Effector memory CD8-positive, alpha-beta T cell (primary cell): ENCODE results near the gene CUBN.
A peak's percentile ranks its signal among the peaks of the same experiment; 100 is the strongest.

Source experiments
- ATAC-seq: fragments of 150-1000 bp; cut with Tn5 transposase; replicated peaks from 2 replicates; pipeline ENCODE4 v1.10.0; 2021; ENCODE audit warnings: mild to moderate bottlenecking, moderate library complexity
- DNase-seq, 3 experiments: peaks; one replicate each; pipeline ENCODE4 v3.0.0; 2021
- H3K27ac Mint-ChIP-seq, 2 donors: one replicate each; pipeline ENCODE4 v1.8.0; 2022; ENCODE audit warnings: mild to moderate bottlenecking in 2 of 2, mixed read lengths in 2 of 2, moderate library complexity in 2 of 2
- H3K27me3 Mint-ChIP-seq, 2 donors: one replicate each; pipeline ENCODE4 v1.8.0; 2022; ENCODE audit warnings: mixed read lengths in 2 of 2
- H3K36me3 Mint-ChIP-seq: one replicate; pipeline ENCODE4 v1.8.0; 2022; ENCODE audit warnings: mild to moderate bottlenecking, moderate library complexity, mixed read lengths; ENCODE audit not compliant: insufficient read depth
- H3K4me1 Mint-ChIP-seq, 2 donors: one replicate each; pipeline ENCODE4 v1.8.0; 2022; ENCODE audit warnings: low read depth in 2 of 2, mixed read lengths in 2 of 2
- H3K4me3 Mint-ChIP-seq, 2 donors: one replicate each; pipeline ENCODE4 v1.8.0; 2022; ENCODE audit warnings: mild to moderate bottlenecking in 2 of 2, mixed read lengths in 2 of 2, moderate library complexity in 2 of 2
- H3K9me3 Mint-ChIP-seq, 2 donors: one replicate each; pipeline ENCODE4 v1.8.0; 2022; ENCODE audit warnings: mixed read lengths in 2 of 2

CUBN gene

GRCh38 chr10:17113346-17113745 is 16.3 kb downstream of the CUBN start:
- H3K36me3 Mint-ChIP-seq, result peaks cover 2% of the 10 kb centered on the region
- DNase-seq (no peak), ATAC-seq (no peak)
- H3K4me1 Mint-ChIP-seq, result peaks cover 0 to 7% of the 10 kb centered on the region in 2 donors
- peak overlapping the region in 1 of 2 donors; percentile 12 for H3K27ac Mint-ChIP-seq
- H3K27me3 Mint-ChIP-seq, result no peaks in the 10 kb centered on the region
- H3K9me3 Mint-ChIP-seq, result no peaks in the 10 kb centered on the region
- H3K4me3 Mint-ChIP-seq, result no peak overlapping the region

DNA sequence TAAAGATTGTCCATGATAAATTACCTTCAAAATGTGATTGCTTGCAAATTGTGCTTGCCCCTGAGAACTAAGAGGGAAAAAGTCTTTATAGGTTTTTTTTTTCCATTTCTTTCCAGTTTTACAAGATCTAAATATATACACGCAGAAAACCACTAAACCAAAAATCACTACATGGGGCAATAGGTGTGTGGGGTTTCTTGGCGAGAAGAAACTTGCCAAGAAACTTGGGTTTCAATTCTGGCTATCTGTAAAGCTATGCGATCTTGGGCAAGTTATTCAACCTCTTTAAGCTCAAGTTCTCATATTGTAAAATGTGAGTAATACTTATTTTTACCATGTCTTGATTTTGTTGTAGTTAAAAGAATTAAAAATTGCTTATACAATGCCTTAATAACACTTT is 17.0 kb downstream of the CUBN start:
- Mint-ChIP-seq H3K4me1 (peaks cover 0 to 7% of the 10 kb centered on the region in 2 donors), H3K27ac (no peak overlapping the region), H3K4me3 (no peak overlapping the region), H3K36me3 (peaks cover 2% of the 10 kb centered on the region), H3K9me3 (no peaks in the 10 kb centered on the region), H3K27me3 (no peaks in the 10 kb centered on the region)
- ATAC-seq, result no peak
- no peak for DNase-seq

DNA sequence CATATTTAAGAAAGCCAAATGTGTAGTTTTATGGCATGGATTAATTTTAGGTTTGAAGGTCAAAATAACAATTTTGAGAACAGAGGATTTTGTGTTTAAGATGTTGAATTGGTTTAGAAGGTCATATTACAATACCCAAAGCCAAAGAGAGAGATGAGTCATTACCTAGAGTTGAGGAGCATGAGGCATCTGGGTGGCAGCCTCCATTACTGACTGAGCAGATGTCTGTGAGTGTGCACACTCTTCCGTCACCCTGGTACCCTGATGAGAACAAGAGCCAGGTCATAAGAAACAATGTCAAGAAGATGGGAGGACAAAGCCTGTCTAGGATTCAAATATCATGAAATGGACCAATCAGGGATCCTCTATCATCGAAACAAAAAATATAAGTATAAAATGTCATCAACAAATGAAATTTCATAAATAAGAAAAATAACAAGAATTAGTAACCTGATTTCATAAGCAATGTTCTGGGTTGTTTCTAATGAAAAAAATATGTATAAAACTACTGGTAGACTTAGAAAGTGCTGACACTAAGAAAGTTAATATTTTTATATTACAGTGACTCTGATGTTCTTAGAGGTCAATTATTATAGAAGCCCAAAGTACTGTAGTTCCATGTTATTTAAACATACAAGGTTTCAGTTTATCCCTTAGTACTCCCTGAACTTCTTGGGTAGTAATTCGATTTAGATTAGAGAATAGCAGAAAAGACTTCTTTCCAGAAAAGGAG is 20.0 kb downstream of the CUBN start:
- no peaks in the 10 kb centered on the region for H3K36me3 Mint-ChIP-seq
- H3K27me3 Mint-ChIP-seq, result no peaks in the 10 kb centered on the region
- DNase-seq (no peak), ATAC-seq (no peak)
- no peaks in the 10 kb centered on the region for H3K9me3 Mint-ChIP-seq
- H3K4me3 Mint-ChIP-seq, result no peak overlapping the region
- H3K4me1 Mint-ChIP-seq, result no peaks in the 10 kb centered on the region
- H3K27ac Mint-ChIP-seq, result peak overlapping the region in 1 of 2 donors; percentile 38

- Mint-ChIP-seq H3K9me3 (no peaks in the 10 kb centered on the region), H3K4me3 (no peak overlapping the region), H3K36me3 (no peaks in the 10 kb centered on the region), H3K4me1 (no peaks in the 10 kb centered on the region), H3K27me3 (no peaks in the 10 kb centered on the region), H3K27ac (peak overlapping the region in 1 of 2 donors; percentile 38)
- DNase-seq, result no peak
- no peak for ATAC-seq
These were observed 20.6 kb downstream of the CUBN start for GRCh38 chr10:17109046-17109445.

- DNase-seq, result no peak
- Mint-ChIP-seq H3K4me1 (no peaks in the 10 kb centered on the region), H3K27me3 (no peaks in the 10 kb centered on the region), H3K36me3 (no peaks in the 10 kb centered on the region), H3K9me3 (no peaks in the 10 kb centered on the region), H3K4me3 (no peak overlapping the region), H3K27ac (no peak overlapping the region)
- ATAC-seq, result no peak
These were observed 22.6 kb downstream of the CUBN start for GRCh38 chr10:17106991-17107390.

- Mint-ChIP-seq H3K27ac (peak overlapping the region in 1 of 2 donors; percentile 36), H3K4me3 (no peak overlapping the region), H3K27me3 (no peaks in the 10 kb centered on the region), H3K4me1 (no peaks in the 10 kb centered on the region), H3K36me3 (no peaks in the 10 kb centered on the region), H3K9me3 (no peaks in the 10 kb centered on the region)
- DNase-seq (no peak), ATAC-seq (no peak)
These were observed 27.7 kb downstream of the CUBN start for GRCh38 chr10:17101910-17102266.

DNA sequence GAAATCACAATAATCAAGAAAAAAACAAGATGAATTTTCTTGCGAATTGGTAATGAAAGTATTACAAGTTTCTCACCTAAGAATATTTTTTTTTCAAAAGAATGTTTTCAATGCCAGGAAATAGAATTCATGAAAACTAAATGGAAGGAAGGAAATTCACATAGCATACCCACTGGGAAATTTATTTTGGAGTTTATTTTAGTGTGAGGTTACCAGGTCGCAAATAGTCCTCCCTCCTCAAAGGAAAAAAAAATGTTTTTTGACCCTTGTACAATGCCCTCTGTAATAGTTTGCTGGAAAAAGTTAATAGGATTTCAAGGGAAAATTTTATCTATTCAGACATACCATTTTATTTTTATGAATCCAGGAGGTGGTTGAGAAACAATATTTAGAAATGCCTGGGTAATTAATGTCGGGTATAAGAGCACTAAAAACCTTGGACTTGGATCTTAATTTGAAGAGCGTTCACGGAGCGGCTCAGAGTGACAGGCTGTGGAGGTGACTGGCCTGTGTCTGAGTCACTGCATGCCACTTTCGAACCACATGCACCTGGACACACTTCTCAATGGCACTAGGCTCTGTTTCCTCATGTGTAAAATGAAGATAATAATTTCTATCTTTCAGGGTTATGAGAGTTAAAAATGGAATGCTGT is 28.2 kb downstream of the CUBN start:
- Mint-ChIP-seq H3K27me3 (no peaks in the 10 kb centered on the region), H3K9me3 (no peaks in the 10 kb centered on the region), H3K4me1 (no peaks in the 10 kb centered on the region), H3K36me3 (no peaks in the 10 kb centered on the region), H3K27ac (peak overlapping the region in 1 of 2 donors; percentile 36), H3K4me3 (no peak overlapping the region)
- ATAC-seq (no peak), DNase-seq (no peak)

DNA sequence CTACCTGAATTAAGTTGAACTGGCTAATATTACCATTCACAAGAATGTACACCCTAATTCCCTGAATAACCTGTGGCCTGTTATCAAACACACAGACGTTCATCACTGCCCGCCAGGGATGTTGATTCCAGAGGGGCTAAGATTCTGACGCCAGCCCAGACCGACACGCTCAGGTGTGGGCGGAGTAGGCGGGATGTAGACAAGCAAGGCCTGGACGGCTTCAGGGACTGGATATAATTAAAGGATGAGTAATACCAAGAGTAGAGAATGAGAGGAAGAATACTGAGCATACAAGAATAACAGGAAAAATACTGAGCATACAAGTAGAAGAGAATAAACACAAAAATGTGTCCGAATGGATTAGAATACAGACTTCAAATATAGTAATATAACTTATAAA is 29.0 kb downstream of the CUBN start:
- Mint-ChIP-seq H3K9me3 (no peaks in the 10 kb centered on the region), H3K4me1 (no peaks in the 10 kb centered on the region), H3K27me3 (no peaks in the 10 kb centered on the region), H3K36me3 (no peaks in the 10 kb centered on the region), H3K27ac (no peak overlapping the region), H3K4me3 (no peak overlapping the region)
- no peak for DNase-seq
- ATAC-seq, result no peak

GRCh38 chr10:17098012-17098411 is 31.6 kb downstream of the CUBN start:
- DNase-seq (no peak), ATAC-seq (no peak)
- Mint-ChIP-seq H3K9me3 (no peaks in the 10 kb centered on the region), H3K27me3 (no peaks in the 10 kb centered on the region), H3K4me3 (no peak overlapping the region), H3K4me1 (no peaks in the 10 kb centered on the region), H3K36me3 (peaks cover 2% of the 10 kb centered on the region), H3K27ac (no peak overlapping the region)

- Mint-ChIP-seq H3K36me3 (peaks cover 2% of the 10 kb centered on the region), H3K27ac (no peak overlapping the region), H3K4me1 (peaks cover 0 to 10% of the 10 kb centered on the region in 2 donors), H3K4me3 (no peak overlapping the region), H3K27me3 (no peaks in the 10 kb centered on the region), H3K9me3 (no peaks in the 10 kb centered on the region)
- DNase-seq (no peak), ATAC-seq (no peak)
These were observed 34.8 kb downstream of the CUBN start for GRCh38 chr10:17094844-17095243.

- Mint-ChIP-seq H3K27me3 (no peaks in the 10 kb centered on the region), H3K36me3 (peaks cover 2% of the 10 kb centered on the region), H3K9me3 (no peaks in the 10 kb centered on the region), H3K4me3 (no peak overlapping the region), H3K4me1 (peaks cover 0 to 10% of the 10 kb centered on the region in 2 donors), H3K27ac (peak overlapping the region; percentile 29 to 66)
- ATAC-seq (no peak), DNase-seq (no peak)
These were observed 36.4 kb downstream of the CUBN start for GRCh38 chr10:17092986-17093803.

DNA sequence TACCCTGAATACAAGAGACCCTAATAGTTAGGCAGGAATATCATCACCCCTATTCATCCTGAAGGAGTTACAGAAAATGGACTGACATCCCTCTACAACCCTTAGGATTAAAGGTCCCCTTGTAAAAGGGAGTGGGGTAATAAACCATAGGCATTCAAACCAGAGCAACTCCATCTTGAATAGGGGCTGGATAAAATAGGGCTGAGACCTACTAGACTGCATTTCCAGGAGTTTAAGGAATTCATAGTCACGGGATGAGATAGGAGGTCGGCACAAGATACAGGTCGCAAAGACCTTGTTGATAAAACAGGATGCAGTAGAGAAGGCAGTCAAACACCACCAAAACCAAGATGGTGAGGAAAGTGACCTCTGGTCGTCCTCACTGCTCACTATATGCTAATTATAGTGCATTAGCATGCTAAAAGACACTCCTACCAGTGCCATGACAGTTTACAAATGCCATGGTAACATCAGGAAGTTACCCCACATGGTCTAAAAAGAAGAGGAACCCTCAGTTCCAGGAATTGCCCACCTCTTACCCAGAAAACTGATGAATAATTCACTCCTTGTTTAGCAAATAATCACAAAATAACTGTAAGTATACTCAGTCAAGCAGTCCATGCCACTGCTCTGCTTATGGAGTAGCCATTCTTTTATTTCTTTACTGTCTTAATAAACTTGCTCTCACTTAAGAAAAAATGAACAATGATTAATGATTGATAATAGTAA is 37.2 kb downstream of the CUBN start:
- H3K4me3 Mint-ChIP-seq, result no peak overlapping the region
- ATAC-seq, result no peak
- H3K27ac Mint-ChIP-seq, result peak overlapping the region; percentile 22 to 29
- peaks cover 0 to 10% of the 10 kb centered on the region in 2 donors for H3K4me1 Mint-ChIP-seq
- no peaks in the 10 kb centered on the region for H3K27me3 Mint-ChIP-seq
- DNase-seq, result no peak
- H3K9me3 Mint-ChIP-seq, result no peaks in the 10 kb centered on the region
- H3K36me3 Mint-ChIP-seq, result peaks cover 5% of the 10 kb centered on the region

- DNase-seq, result no peak
These were observed 41.3 kb downstream of the CUBN start for GRCh38 chr10:17088118-17088806.

More at GRCh38 chr10:17088118-17088806, 41.3 kb downstream of the CUBN start:
- H3K27ac Mint-ChIP-seq, result no peak overlapping the region
- H3K4me3 Mint-ChIP-seq, result no peak overlapping the region
- no peak for ATAC-seq
- H3K4me1 Mint-ChIP-seq, result peaks cover 0 to 10% of the 10 kb centered on the region in 2 donors
- H3K36me3 Mint-ChIP-seq, result peaks cover 4% of the 10 kb centered on the region
- no peaks in the 10 kb centered on the region for H3K27me3 Mint-ChIP-seq
- H3K9me3 Mint-ChIP-seq, result no peaks in the 10 kb centered on the region
